OCI-LY7 (cell line): Measurements from ENCODE around the gene NUDT6. TPM values are rescaled to one million over a fixed set of nuclear protein-coding genes. Genes with fewer than 3 reads are reported as not detected.

Experiments
- BruUV-seq: library from RNA; stranded (reverse); fragments of 400-500 nt; replicated peaks from 2 replicates; lab custom pipeline; 2021; lab: Mats Ljungman, UMichigan
- CTCF ChIA-PET: fragments of 300-600 bp; sonication (Branson Sonifier 250); formaldehyde crosslinking; loops from one replicate; lab custom pipeline; 2022; ENCODE audit warnings: antibody characterized with exemption; ENCODE audit not compliant: unreplicated experiment; lab: Charles Lee
- POLR2A ChIA-PET: fragments of 300-600 bp; sonication (Branson Sonifier 250); formaldehyde crosslinking; loops from one replicate; lab custom pipeline; 2022; ENCODE audit warnings: antibody characterized with exemption; lab: Charles Lee
- DNase-seq: peaks from one replicate; pipeline ENCODE4 v3.0.0-alpha.2; 2015; ENCODE audit warnings: low spot score
- H2AFZ ChIP-seq: fragments of 200-600 bp; sonication (generic), shearing (Covaris generic); 2 replicates; pipeline ENCODE4 v1.6.1; 2014; ENCODE audit warnings: mild to moderate bottlenecking, antibody characterized with exemption, low read length, moderate library complexity
- H3K27ac ChIP-seq: fragments of 200-600 bp; sonication (generic); 2 replicates; pipeline ENCODE4 v1.5.1; 2014; ENCODE audit warnings: mixed run types, low read depth, mild to moderate bottlenecking, moderate library complexity, low read length, inconsistent platforms; ENCODE audit not compliant: poor library complexity, severe bottlenecking
- H3K36me3 ChIP-seq: fragments of 200-600 bp; sonication (generic); 2 replicates; pipeline ENCODE4 v1.6.1; 2014; ENCODE audit warnings: mild to moderate bottlenecking, antibody characterized with exemption, low read length, moderate library complexity, mixed read lengths; ENCODE audit not compliant: insufficient read depth
- H3K4me1 ChIP-seq: fragments of 200-600 bp; sonication (generic); 2 replicates; pipeline ENCODE4 v1.5.1; 2014; ENCODE audit warnings: mild to moderate bottlenecking, low read length; ENCODE audit not compliant: insufficient read depth, poor library complexity, severe bottlenecking
- H3K4me2 ChIP-seq: fragments of 200-600 bp; sonication (generic); 2 replicates; pipeline ENCODE4 v1.6.1; 2014; ENCODE audit warnings: mild to moderate bottlenecking, low read length
- H3K4me3 ChIP-seq: fragments of 200-600 bp; sonication (generic); 2 replicates; pipeline ENCODE4 v1.5.1; 2014; ENCODE audit warnings: mild to moderate bottlenecking, low read depth, low read length; ENCODE audit not compliant: poor library complexity, severe bottlenecking
- H3K79me2 ChIP-seq: fragments of 200-600 bp; sonication (generic); 2 replicates; pipeline ENCODE4 v1.6.1; 2016; ENCODE audit warnings: low read depth, mild to moderate bottlenecking, low read length, moderate library complexity, mixed read lengths; ENCODE audit not compliant: insufficient read depth
- H3K9me2 ChIP-seq: fragments of 200-600 bp; sonication (generic); 2 replicates; pipeline ENCODE4 v1.6.1; 2016; ENCODE audit warnings: mild to moderate bottlenecking, low read length, mixed read lengths; ENCODE audit not compliant: insufficient read depth
- H3K9me3 ChIP-seq: fragments of 200-600 bp; sonication (generic); 2 replicates; pipeline ENCODE4 v1.6.1; 2014; ENCODE audit warnings: mild to moderate bottlenecking, mixed run types, low read length, mixed read lengths
- H4K20me1 ChIP-seq: fragments of 200-600 bp; sonication (generic); 2 replicates; pipeline ENCODE4 v1.6.1; 2014; ENCODE audit warnings: mild to moderate bottlenecking, antibody characterized with exemption, low read length, moderate library complexity, mixed read lengths; ENCODE audit not compliant: insufficient read depth
- EZH2phosphoT487 ChIP-seq: fragments of 200-600 bp; sonication (generic); IDR thresholded peaks from 2 replicates; pipeline ENCODE4 v1.6.1; 2018; ENCODE audit warnings: low read depth, borderline replicate concordance, mild to moderate bottlenecking, mixed run types, antibody characterized with exemption, low read length, moderate library complexity, mixed read lengths
- intact Hi-C: fragments of 100-400 bp; cut with micrococcal nuclease; formaldehyde crosslinking; loops from one replicate; pipeline ENCODE4 v1.10.0; 2022; ENCODE audit not compliant: unreplicated experiment
- total RNA-seq, 2 experiments: library from RNA; depleted of rRNA in 1 of 2; stranded (reverse); fragments of >200 nt in 1 of 2; shearing (Covaris generic) in 1 of 2; gene quantifications; 2 replicates each; pipeline ENCODE4 v1.2.3, GENCODE V29; 2014 to 2022
- TF ChIP-seq, protein P1 (sequence below): fragments of 200-600 bp; sonication (generic); conservative IDR thresholded peaks from 2 replicates; pipeline ENCODE4 v1.5.1; 2014; ENCODE audit warnings: mild to moderate bottlenecking, antibody characterized with exemption, low read length, moderate library complexity, mixed read lengths

Gene NUDT6
- total RNA-seq, 2 experiments from 2014 or later = 15.9 to 18.3 TPM

DNA sequence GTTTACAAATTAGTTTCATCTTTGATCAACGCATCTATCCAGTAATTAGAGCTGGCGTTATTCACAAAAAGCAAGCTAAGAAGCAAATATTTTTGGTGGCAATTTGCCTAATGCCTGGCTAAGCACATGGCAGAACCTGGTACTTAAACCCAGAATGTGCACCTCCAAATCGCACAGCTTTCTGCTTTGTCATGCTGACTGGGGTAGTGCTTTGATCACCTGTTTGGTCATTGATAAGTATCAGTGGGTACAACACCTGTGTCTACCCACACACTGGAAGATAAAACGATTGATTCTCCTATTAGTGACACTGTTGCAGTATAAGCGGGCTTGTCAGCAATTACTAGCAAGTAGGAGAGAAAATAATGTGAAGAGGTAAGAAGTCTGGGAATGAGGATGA lies 1.9 kb downstream of the NUDT6 start:
- Histone ChIP-seq H3K79me2 (peaks cover 27% of the 10 kb centered on the region), H3K4me2 (no peak overlapping the region), H3K4me1 (peaks cover 10% of the 10 kb centered on the region), H3K36me3 (0 out of 2 replicates have a peak, but pooled peaks cover 6% of the 10 kb centered on the region), H3K27ac (no peak overlapping the region), H3K9me3 (no peaks in the 10 kb centered on the region), H2AFZ (no peak overlapping the region), H3K9me2 (no peaks in the 10 kb centered on the region), H4K20me1 (no peaks in the 10 kb centered on the region), H3K4me3 (no peak overlapping the region)
- intact Hi-C loops = loop anchor here (5.0 to 10.0 kb wide), 2 partner anchors 524 to 1098 kb away; partner anchors contain the start of gene CCNA2
- CTCF ChIA-PET = interaction anchor here (1.4 kb wide), 1 partner anchor 10 kb away, joined by 4 read pairs; no protein-coding TSS in a partner anchor
- POLR2A ChIA-PET = interaction anchor here (0.5 to 2.8 kb wide), 5 partner anchors 9 to 188 kb away, joined by 3 to 20 read pairs (median 4); partner anchors contain the start of gene BBS12
- no peak for DNase-seq
- no TSS peak for BruUV-seq
- TF ChIP-seq, protein P1, sequence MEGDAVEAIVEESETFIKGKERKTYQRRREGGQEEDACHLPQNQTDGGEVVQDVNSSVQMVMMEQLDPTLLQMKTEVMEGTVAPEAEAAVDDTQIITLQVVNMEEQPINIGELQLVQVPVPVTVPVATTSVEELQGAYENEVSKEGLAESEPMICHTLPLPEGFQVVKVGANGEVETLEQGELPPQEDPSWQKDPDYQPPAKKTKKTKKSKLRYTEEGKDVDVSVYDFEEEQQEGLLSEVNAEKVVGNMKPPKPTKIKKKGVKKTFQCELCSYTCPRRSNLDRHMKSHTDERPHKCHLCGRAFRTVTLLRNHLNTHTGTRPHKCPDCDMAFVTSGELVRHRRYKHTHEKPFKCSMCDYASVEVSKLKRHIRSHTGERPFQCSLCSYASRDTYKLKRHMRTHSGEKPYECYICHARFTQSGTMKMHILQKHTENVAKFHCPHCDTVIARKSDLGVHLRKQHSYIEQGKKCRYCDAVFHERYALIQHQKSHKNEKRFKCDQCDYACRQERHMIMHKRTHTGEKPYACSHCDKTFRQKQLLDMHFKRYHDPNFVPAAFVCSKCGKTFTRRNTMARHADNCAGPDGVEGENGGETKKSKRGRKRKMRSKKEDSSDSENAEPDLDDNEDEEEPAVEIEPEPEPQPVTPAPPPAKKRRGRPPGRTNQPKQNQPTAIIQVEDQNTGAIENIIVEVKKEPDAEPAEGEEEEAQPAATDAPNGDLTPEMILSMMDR = no peak
- TF ChIP-seq EZH2phosphoT487 = no peak

DNA sequence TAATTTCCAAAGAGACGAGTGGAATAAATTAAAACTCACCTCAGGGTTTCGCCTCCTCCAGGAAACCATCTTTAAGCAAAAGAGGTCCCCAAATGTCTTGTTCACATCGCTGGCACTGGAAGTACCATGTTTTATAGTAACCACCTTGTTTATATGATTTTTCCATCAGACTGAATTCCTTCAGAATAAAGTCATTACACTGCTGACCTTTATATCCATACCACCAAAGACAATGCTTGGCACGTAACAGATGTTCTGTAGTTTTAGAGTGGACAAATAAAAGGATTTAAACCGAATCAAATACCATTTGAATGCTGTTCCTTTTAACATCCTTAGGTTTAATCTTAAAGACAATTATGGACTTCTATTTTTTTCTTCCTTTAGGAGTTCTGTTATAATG lies 4.7 kb downstream of the NUDT6 start:
- Histone ChIP-seq H3K9me3 (no peaks in the 10 kb centered on the region), H3K36me3 (peaks cover 26% of the 10 kb centered on the region; the same call in 1 of the 2 replicates), H2AFZ (no peak overlapping the region), H3K9me2 (no peaks in the 10 kb centered on the region), H3K4me1 (no peaks in the 10 kb centered on the region), H3K79me2 (peaks cover 5% of the 10 kb centered on the region; the same call in 1 of the 2 replicates), H3K4me2 (no peak overlapping the region), H3K27ac (no peak overlapping the region), H4K20me1 (no peaks in the 10 kb centered on the region), H3K4me3 (no peak overlapping the region)
- no peak for TF ChIP-seq EZH2phosphoT487
- TF ChIP-seq, protein P1 = no peak
- ChIA-PET POLR2A (no interaction called here), CTCF (no interaction called here)
- BruUV-seq = no TSS peak
- DNase-seq = no peak
- intact Hi-C loops = no loop called here

DNA sequence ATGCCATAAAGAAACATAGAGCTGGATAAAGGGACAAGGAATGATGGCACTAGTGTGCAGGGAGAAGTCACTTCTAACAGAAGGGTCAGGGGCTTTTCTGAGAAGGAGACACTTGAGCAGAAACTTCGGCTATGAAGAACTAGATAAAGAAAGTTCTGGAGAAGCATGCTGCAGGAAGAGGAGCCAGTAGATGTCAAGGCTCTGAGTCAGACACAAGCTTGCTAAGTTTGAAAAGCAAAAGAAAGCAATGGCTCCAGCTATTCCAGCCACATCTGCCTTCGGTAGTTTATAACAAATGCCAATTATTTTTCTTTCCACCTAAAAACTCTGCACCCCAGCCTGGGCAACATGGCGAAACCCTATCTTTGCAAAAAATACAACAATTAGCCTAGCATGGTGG lies 7.5 kb downstream of the NUDT6 start:
- Histone ChIP-seq H3K4me2 (no peak overlapping the region), H3K4me1 (no peaks in the 10 kb centered on the region), H3K79me2 (no peaks in the 10 kb centered on the region), H3K9me2 (no peaks in the 10 kb centered on the region), H3K27ac (no peak overlapping the region), H4K20me1 (no peaks in the 10 kb centered on the region), H3K4me3 (no peak overlapping the region), H3K9me3 (no peaks in the 10 kb centered on the region), H2AFZ (no peak overlapping the region), H3K36me3 (peaks cover 46% of the 10 kb centered on the region; the same call in 1 of the 2 replicates)
- ChIA-PET POLR2A (interaction anchor here (0.7 to 1.6 kb wide), 5 partner anchors 9 to 820 kb away, joined by 3 to 7 read pairs (median 3); no protein-coding TSS in a partner anchor), CTCF (interaction anchor here (0.8 to 1.2 kb wide), 5 partner anchors 9 to 182 kb away, joined by 3 to 4 read pairs (median 3); partner anchors contain the start of gene BBS12)
- TF ChIP-seq, protein P1 = no peak
- no peak for TF ChIP-seq EZH2phosphoT487
- intact Hi-C loops = loop anchor here (1.0 to 5.0 kb wide), 3 partner anchors 157 to 313 kb away; partner anchors contain the start of gene BBS12
- BruUV-seq = no TSS peak
- no peak for DNase-seq
